Stimulated activated CD8-positive, alpha-beta memory T cell treated with anti-CD3 and anti-CD28 coated beads, Interleukin-4, amount 100 ng/mL, for 4 hours (primary cell): ENCODE measurements around the gene CEND1.

ENCODE experiments used
- DNase-seq, 2 donors: peaks; one replicate each; pipeline ENCODE4 v3.0.0-alpha.2; 2020; ENCODE audit warnings: low read depth in 2 of 2, low spot score in 1 of 2

The CEND1 gene

DNA sequence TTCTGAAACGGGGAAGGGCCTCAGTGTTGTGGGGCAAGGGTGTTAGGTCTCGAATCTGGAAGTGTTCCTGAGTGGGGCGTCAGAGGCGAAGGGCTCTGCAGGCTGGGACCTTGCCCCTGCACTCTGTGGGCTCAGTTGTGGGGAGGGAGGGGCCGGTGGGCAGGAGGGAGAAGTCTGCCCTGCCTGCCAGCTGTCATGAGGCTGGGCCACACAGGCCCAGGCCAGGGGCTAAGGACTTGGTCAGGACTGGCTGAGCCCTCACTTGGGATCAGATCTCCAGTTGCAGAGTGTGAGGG lies 38.0 kb upstream of the CEND1 start, which contains the start of gene CRACR2B:
TSS of gene CRACR2B (plus strand) at position 23 of the 296 bp plus-strand sequence. CDS start 689 bp downstream, outside the sequence.
- no peak for DNase-seq

- DNase-seq, result no peak
Observed at GRCh38 chr11:827146-827896, 37.4 kb upstream of the CEND1 start.

GRCh38 chr11:826836-827145 lies 36.9 kb upstream of the CEND1 start:
- no peak for DNase-seq

- DNase-seq, result no peak
Observed at GRCh38 chr11:826227-826621, 36.3 kb upstream of the CEND1 start.

DNA sequence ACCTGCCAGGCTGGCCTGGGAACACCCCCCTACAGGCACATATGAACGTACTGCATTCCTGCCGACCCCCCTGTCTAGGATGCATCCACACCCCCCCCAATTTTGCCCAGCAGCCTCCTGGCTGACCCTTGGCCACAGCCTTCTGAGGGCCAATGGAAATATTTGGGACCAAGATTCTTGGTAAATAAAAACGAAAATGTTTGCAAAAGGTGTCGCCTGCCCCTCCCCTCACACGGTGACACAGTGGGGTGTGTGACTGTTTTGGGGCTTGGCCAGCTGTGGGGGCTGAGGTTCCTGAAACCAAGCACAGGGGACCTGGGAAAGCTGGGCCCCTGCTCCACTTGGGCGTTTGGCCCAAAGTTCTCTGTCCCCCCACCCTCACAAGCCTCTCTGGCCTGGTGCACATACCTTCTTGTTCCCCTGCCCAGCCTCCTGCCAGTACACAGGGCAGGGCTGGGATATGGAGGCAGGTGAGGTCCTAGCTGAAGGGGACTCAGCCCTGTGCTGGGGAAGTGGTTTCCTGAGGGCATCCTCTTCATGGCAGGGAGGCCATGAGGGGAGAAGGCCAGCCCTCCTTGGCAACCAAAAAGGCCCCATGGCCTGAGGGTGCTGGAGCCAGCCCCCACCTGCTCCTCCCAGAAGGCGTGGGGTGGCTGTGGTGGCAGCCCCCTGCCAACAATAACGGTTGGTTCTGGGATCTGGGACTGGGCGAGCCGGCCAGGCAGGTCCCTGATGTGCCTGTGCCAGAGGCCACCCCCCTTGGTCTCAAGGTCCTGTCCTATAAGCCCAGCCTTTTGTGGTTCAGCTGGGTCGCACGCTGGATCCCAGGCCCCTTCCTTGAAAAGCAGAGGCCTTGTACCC lies 35.7 kb upstream of the CEND1 start:
- no peak for DNase-seq

- DNase-seq, result no peak
Observed at GRCh38 chr11:824942-825341, 35.1 kb upstream of the CEND1 start.

DNA sequence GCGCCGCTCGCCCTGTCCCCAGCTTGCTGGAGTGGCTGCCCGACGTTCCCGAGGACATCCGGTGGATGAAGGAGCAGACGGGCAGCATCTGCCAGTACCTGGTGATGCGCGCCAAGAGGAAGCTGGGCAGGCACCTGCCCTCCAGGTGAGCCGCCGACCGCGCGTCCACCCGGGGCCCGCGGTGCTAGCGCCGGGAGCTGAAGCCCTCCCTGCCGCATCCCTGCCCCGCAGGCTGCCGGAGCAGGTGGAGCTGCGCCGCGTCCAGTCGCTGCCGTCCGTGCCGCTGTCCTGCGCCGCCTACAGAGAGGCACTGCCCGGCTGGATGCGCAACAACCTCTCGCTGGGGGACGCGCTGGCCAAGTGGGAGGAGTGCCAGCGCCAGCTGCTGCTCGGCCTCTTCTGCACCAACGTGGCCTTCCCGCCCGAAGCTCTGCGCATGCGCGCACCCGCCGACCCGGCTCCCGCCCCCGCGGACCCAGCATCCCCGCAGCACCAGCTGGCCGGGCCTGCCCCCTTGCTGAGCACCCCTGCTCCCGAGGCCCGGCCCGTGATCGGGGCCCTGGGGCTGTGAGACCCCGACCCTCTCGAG lies 34.5 kb upstream of the CEND1 start:
- DNase-seq, result no peak

DNA sequence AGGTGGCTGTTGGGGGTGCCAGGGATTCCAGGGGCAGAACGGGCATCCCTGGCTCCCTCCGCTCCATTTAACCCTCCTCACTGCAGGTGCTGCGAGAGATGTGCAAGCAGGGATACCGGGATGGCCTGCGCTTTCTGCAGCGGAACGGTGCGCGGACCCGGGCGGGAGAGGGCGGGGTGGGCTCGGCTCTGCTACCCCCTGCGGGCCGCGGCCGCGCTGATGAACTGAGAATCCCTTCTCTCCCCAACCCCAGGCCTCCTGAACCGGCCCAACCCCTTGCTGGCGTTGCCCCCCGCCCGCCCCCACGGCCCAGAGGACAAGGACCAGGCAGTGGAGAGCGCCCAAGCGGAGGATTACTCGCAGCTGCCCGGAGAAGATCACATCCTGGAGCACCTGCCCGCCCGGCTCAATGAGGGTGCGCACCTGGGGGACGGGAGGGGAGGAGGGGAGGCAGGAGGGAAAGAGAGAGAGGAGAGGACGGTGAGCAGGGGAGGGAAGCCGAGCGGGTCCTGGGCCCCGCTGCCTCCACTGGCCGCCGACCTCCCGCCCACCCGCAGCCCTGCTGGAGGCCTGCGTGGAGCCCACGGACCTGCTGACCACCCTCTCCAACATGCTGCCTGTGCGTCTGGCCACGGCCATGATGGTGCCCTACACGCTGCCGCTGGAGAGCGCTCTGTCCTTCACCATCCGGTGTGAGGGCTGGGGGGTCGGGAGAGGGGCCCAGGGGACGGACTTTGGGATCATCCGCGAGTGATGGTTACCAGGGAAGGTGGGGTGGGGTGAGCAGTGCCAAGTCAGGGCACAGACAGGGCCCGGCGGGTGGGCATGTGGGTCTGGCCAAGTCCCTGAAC lies 33.8 kb upstream of the CEND1 start:
- DNase-seq, result no peak

- DNase-seq, result no peak
Observed at GRCh38 chr11:821512-822371, 31.9 kb upstream of the CEND1 start.

DNA sequence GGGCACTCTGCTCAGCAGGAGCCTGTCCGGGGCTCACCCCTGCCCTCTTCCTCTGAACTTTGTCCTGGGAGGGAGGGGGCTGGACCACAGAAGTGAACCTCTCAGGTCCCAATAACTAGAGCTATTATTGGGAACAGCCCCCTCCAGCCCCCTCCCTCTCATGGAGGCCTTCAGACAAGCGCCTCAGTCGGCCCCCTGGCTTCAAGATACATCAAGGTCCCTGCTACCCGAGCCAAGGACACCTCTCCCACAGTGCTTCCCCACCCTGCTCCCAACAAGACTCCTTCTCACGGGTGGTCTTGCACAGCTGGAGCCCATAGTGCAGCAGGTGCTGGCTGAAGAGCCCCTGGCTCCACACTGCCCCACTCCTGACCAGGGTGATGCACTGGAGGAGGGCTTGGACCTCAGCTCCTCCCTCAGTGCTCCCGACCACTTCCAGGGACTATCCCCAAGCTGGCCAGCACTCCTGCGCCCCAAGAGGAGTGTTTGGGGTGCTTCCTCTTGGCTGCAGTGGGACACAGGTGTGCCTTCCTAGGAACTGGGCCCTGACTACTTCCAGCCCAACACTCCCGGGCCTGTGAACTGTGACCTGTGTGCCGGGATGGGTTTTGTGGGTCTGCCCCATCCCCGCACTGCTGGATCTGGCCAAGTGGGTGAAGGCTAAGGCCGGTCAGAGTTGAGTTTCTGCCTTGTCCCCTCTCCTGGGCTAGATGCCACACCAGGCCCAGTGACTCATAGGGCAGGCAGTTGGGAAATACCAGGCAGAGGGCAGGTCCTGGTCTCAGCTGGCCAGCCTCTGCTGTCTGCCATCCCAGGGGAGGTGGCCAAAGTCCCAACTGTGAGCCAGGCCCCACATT lies 31.0 kb upstream of the CEND1 start:
- no peak for DNase-seq

DNA sequence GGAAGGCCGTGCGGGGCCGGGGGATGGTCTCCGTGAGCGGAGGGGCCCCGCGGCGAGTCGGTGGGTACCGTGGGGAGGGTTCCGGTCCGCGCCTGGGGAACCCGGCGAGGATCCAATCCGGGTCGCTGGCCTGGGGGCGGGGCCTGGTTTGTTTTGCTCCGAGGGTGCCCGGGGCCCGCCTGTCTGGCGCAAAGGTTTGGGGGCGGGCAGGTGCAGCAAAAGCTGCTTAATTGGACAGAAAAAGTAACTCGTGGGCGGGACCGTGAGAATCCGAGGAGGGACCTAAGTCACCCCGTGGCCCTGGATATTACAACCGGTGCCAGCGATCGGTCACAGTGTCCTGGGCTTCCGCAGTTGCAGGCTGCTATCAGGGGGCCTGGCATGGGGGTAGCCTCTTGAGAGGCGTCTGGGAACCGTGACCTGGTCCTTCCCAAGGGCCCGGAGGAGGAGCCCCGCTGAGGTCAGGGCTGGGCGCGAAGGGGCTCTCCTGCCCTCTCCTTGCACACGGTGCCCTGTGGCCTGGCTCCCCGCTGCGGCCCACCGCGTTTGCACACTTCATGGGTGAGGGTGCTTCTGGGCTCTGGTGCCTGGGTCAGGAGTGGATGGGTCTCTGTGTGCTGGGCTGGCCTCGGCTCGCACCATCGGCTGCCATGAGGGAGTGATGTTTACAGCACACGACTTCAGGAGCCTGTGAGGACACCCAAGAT lies 30.2 kb upstream of the CEND1 start:
- peak; percentile 78 to 84 for DNase-seq

DNA sequence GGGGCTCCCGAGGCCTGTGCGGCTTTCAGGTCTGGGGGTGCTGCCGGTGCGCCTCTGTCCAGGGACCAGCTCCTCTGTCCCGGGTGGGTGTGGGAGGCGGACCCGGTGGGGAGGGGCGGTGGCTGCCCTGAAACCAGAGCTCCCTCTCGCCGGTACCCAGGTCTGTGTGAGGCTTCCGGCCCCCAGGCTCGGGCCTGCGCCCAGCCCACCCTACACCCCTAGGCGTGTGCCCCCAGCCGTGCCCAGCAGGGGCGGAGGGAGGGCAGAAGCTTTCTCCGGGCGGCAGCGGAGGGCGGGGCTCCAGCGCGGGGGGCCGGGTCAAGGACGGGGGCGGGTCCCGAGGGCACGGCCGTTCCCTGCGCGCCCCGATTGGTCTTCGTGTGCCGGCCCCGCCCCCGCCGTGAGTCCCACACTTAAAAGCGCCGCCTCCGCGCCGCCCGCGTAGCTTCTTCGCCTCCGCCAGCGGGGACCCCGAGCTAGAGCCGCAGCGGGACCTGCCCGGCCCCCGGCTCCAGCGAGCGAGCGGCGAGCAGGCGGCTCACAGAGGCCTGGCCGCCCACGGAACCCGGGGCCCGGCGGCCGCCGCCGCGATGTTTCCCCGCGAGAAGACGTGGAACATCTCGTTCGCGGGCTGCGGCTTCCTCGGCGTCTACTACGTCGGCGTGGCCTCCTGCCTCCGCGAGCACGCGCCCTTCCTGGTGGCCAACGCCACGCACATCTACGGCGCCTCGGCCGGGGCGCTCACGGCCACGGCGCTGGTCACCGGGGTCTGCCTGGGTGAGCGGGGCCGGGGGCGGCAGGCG lies 29.4 kb upstream of the CEND1 start:
- peak; percentile 82 to 87 for DNase-seq

GRCh38 chr11:818396-819128 lies 28.7 kb upstream of the CEND1 start, which contains the start of gene PNPLA2:
Gene PNPLA2 (plus strand): TSS chr11:818914. CDS start chr11:819719, 805 bp downstream.
- DNase-seq, result no peak

GRCh38 chr11:816433-816779 lies 26.5 kb upstream of the CEND1 start:
- no peak for DNase-seq

GRCh38 chr11:815675-816432 lies 26.0 kb upstream of the CEND1 start:
- no peak for DNase-seq

- DNase-seq, result no peak
Observed at GRCh38 chr11:813456-814096, 23.7 kb upstream of the CEND1 start.
